RWPE1 (cell line): ENCODE measurements around the gene TEX52.
"Not testable (repeated sequence)": the region's sequence is repeated elsewhere in the genome, so short reads cannot be mapped to it uniquely, and the experiment has no call there.

Source experiments
- CTCF ChIA-PET: fragments of 350-600 bp; sonication (Branson Sonifier 250); formaldehyde crosslinking; extraction: SDS; loops from one replicate; lab custom pipeline; 2021; lab: Yijun Ruan, JAX
- POLR2A ChIA-PET: fragments of 400-600 bp; formaldehyde crosslinking; extraction: SDS; loops from one replicate; lab custom pipeline; 2020; ENCODE audit warnings: antibody characterized with exemption; ENCODE audit not compliant: low non-redundant PET; lab: Yijun Ruan, JAX
- DNase-seq: peaks from one replicate; pipeline ENCODE4 v3.0.0; 2012; ENCODE audit warnings: low spot score
- H3K27ac ChIP-seq: fragments of 450-650 bp; 2 replicates; pipeline ENCODE4 v1.5.1; 2017
- TF ChIP-seq, protein P1 (sequence below): fragments of 450-650 bp; conservative IDR thresholded peaks from 2 replicates; pipeline ENCODE4 v1.5.1; 2017; ENCODE audit warnings: low read depth, mild to moderate bottlenecking

The TEX52 gene

DNA sequence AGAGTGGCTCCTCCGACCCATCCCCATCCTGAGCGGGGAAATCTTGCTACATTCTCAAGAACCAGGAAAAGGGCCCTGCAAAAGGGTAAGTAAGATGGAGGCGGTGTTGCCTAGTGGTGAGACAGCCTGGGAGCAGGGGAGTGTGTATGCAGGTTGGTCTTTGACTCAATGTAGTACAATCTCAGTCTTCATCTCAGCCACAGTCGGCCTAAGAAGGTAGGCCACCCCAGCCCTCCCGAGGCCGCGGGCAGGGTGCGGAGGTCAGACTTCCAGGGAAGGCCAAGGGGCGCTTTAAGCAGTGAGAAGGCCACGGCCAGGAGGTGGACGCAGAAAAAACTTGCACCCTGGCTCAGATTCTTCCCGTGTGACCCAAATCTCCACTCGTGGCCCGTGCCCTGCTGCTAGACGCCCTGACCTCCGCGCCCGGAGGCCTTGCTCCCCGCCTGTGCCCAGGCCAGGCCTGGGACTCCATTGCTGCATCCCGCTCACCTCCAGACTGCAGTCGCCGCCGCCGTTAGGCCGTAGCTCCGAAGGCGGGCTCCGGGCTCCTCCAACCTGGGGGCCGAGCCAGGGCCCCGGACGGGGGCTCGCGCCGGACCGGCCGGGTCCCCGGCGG lies 19.7 kb upstream of the TEX52 start:
- no peak for DNase-seq
- TF ChIP-seq, protein P1, sequence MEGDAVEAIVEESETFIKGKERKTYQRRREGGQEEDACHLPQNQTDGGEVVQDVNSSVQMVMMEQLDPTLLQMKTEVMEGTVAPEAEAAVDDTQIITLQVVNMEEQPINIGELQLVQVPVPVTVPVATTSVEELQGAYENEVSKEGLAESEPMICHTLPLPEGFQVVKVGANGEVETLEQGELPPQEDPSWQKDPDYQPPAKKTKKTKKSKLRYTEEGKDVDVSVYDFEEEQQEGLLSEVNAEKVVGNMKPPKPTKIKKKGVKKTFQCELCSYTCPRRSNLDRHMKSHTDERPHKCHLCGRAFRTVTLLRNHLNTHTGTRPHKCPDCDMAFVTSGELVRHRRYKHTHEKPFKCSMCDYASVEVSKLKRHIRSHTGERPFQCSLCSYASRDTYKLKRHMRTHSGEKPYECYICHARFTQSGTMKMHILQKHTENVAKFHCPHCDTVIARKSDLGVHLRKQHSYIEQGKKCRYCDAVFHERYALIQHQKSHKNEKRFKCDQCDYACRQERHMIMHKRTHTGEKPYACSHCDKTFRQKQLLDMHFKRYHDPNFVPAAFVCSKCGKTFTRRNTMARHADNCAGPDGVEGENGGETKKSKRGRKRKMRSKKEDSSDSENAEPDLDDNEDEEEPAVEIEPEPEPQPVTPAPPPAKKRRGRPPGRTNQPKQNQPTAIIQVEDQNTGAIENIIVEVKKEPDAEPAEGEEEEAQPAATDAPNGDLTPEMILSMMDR = no peak
- H3K27ac ChIP-seq = peak overlapping the region; percentile 82
- ChIA-PET CTCF (interaction anchor here (0.6 kb wide), 2 partner anchors 83 to 267 kb away, joined by 3 to 4 read pairs; no protein-coding TSS in a partner anchor), POLR2A (no interaction called here)

DNA sequence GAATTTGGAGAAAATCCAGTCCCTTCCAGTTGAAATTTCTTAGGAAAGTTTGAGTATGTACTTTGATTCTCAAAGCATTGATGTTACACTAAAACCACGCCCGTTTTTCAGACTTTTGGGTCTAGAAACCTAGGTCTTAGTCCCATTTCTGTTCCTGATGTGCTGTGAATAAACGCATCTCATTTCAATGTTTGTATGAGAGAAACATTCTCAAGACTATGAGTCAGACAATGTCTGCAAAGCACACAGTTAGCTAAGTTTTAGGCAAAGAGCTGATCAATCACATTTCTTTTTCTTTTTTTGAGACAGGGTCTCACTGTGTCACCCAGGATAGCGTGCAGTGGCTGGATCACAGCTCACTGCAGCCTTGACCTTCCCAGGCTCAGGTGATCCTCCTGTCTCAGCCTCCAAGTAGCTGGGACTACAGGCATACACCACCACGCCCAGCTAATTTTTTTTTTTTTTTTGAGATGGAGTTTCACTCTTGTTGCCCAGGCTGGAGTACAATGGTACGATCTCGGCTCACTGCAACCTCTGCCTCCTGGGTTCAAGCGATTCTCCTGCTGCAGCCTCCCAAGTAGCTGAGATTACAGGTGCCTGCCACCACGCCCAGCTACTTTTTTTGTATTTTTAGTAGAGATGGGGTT lies 12.3 kb upstream of the TEX52 start:
- H3K27ac ChIP-seq, DNase-seq, POLR2A ChIA-PET: not testable (repeated sequence)
- CTCF ChIA-PET = interaction anchor here (0.6 kb wide), 1 partner anchor 74 kb away, joined by 3 read pairs; no protein-coding TSS in a partner anchor

DNA sequence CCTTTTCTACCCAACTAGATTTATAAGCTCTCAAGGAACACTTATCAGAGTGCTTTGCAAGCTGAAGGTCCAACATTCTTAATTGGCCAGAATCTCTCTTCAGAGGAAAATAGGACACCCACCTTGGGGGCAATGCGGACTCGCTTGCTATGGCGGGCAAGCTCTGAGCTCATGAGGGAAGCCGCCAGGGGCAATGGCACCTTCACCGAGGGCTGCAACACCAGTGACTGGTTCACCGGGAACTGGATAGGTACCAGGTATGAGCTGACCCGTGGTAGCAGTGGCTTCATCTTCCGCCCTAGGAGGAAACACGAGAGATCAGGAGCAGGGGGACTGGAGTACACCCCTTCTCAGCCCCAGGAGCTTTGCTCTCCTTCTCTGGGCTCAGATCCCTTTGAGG lies 7.4 kb upstream of the TEX52 start:
- no peak overlapping the region for H3K27ac ChIP-seq
- CTCF ChIA-PET = interaction anchor here (0.5 to 1.8 kb wide), 5 partner anchors 10 to 1238 kb away, joined by 3 to 13 read pairs (median 6); no protein-coding TSS in a partner anchor
- TF ChIP-seq, protein P1 = no peak
- DNase-seq = no peak
- POLR2A ChIA-PET = no interaction called here

DNA sequence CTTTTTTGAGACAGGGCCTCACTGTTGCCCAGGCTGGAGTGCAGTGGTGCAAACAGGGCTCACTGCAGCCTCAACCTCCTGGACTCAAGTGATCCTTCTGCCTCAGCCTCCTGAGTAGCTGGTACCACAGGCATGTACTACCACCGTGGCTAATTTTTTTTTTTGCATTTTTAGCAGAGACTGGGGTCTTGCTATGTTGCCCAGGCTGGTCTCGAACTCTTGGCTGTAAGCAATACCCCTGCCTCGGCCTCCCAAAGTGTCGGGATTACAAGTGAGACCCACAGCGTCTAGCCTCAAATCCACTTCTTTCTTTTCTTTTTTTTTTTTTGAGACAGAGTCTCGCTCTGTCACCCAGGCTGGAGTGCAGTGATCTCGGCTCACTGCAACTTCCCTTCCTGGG lies 6.6 kb upstream of the TEX52 start:
- H3K27ac ChIP-seq, DNase-seq, POLR2A ChIA-PET: not testable (repeated sequence)
- CTCF ChIA-PET = interaction anchor here (1.8 kb wide), 1 partner anchor 10 kb away, joined by 13 read pairs; no protein-coding TSS in a partner anchor

DNA sequence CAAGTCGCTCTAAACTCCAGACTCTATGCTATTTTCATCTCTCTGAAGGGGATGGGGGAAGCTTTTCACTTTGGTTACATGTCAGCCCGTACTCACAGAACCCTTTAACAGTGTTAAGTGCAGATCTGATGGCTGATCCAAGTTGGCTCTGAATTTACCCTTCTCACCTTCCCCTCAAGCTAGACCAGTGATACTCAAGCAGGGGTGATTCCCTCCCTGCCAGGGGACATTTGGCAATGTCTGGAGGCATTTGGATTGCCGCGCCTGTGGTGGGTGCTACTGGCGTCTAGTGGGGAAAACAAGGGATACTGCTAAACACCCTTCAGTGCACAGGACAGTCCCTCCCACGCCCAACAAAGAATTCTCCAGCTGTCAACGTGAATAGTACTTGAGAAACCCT lies 6.0 kb upstream of the TEX52 start:
- CTCF ChIA-PET = interaction anchor here (1.8 kb wide), 1 partner anchor 9 kb away, joined by 13 read pairs; no protein-coding TSS in a partner anchor
- TF ChIP-seq, protein P1 = no peak

DNA sequence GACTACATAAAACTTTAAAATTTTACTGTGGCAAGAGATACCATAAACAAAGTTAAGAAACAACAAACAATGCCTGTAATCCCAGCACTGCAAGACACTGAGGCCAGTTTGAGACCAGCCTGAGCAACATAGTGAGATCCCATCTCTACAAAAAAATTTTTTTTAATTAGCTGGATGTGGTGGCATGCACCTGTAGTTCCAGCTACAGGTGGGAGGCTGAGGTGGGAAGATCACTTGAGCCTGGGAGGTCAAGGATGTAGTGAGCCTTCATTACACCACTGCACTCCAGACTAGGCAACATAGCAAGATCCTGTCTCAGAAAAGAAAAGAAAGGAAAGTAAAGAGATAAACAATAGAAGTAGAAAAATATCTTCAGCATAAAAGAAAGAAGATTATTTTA lies 3.3 kb upstream of the TEX52 start:
- no peak for DNase-seq
- TF ChIP-seq, protein P1 = no peak
- ChIA-PET CTCF (interaction anchor here (0.6 kb wide), 1 partner anchor 1187 kb away, joined by 3 read pairs; no protein-coding TSS in a partner anchor), POLR2A (no interaction called here)
- H3K27ac ChIP-seq = no peak overlapping the region

More for the DNA sequence above, 6.0 kb upstream of the TEX52 start:
- POLR2A ChIA-PET = no interaction called here
- H3K27ac ChIP-seq = no peak overlapping the region
- no peak for DNase-seq

DNA sequence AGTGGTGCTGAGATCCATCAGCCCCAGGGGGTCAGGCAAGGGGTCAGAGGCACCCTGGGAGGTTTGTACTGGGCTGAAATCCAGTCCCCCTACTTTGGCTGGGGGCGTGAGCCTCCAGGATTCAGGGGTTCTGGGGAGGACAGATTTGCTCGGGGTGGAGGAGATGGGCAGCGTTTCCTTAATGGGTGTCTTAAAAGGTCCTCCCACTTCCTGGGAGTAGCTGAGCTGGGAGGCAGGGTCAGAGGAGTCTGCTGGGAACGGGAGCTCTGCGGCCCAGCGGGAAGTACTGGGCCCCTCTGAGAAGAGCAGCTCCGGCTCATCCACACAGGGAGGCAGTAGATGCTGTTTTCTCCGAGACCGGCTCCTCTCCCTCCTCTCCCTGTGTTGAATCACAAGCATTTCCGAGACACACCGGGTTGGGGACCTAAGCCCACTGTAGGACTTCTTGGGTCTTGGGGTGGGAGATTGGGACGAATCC lies 2.1 kb upstream of the TEX52 start:
- H3K27ac ChIP-seq = no peak overlapping the region
- ChIA-PET POLR2A (no interaction called here), CTCF (no interaction called here)
- TF ChIP-seq, protein P1 = no peak
- no peak for DNase-seq
